Measurements from ENCODE around the gene PIERCE2.
"Not testable (repeated sequence)": the region's sequence is repeated elsewhere in the genome, so short reads cannot be mapped to it uniquely, and the experiment has no call there.

DNA sequence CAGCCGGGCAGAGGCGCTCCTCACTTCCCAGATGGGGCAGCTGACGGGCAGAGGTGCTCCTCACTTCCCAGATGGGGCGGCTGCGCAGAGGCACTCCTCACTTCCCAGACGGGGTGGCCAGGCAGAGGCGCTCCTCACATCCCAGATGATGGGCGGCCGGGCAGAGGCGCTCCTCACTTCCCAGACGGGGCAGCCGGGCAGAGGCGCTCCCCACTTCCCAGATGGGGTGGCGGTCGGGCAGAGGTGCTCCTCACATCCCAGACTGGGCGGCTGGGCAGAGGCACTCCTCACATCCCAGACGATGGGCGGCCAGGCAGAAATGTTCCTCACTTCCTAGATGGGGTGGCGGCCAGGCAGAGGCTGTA, 38.7 kb downstream of the PIERCE2 start:
- TF ChIP-seq, protein P1, sequence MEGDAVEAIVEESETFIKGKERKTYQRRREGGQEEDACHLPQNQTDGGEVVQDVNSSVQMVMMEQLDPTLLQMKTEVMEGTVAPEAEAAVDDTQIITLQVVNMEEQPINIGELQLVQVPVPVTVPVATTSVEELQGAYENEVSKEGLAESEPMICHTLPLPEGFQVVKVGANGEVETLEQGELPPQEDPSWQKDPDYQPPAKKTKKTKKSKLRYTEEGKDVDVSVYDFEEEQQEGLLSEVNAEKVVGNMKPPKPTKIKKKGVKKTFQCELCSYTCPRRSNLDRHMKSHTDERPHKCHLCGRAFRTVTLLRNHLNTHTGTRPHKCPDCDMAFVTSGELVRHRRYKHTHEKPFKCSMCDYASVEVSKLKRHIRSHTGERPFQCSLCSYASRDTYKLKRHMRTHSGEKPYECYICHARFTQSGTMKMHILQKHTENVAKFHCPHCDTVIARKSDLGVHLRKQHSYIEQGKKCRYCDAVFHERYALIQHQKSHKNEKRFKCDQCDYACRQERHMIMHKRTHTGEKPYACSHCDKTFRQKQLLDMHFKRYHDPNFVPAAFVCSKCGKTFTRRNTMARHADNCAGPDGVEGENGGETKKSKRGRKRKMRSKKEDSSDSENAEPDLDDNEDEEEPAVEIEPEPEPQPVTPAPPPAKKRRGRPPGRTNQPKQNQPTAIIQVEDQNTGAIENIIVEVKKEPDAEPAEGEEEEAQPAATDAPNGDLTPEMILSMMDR (IDR thresholded peaks at IDR 0.05; ENCODE audit: low read length) = not testable (repeated sequence)
- not testable (repeated sequence) for TF ChIP-seq EZH2phosphoT487 (IDR thresholded peaks at IDR 0.05; ENCODE audit: low read length); EZH2 (optimal IDR thresholded peaks at IDR 0.05; ENCODE audit: low read depth, low read length)
